HG02571 (cell line): ENCODE data around the gene HAGHL.
"Not testable (repeated sequence)": the region's sequence is repeated elsewhere in the genome, so short reads cannot be mapped to it uniquely, and the experiment has no call there.

Source experiments
- ATAC-seq: cut with Tn5 transposase; IDR thresholded peaks from one replicate; pipeline ENCODE4 v1.9.1; 2021; ENCODE audit warnings: mild to moderate bottlenecking, moderate library complexity; ENCODE audit not compliant: unreplicated experiment

The HAGHL gene

DNA sequence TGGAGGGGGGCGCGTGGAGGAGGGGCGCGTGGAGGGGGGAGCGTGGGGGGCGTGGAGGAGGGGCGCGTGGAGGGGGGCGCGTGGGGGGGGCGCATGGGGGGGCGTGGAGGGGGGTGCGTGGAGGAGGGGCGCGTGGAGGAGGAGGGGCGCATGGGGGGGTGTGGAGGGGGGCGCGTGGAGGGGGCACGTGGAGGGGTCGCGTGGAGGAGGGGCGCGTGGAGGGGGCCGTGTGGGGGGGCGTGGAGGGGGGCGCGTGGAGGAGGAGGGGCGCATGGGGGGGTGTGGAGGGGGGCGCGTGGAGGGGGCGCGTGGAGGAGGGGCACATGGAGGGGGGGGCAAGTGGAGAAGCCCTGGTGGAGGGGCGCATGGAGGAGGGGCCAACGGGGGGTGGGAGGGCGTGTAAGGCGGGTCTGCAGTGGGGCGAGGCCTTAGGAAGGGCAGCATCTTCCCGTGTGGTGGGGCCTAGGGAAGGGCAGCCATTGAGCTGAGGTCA is 40.9 kb downstream of the HAGHL start:
- ATAC-seq = no peak

GRCh38 chr16:768428-768827 is 41.5 kb downstream of the HAGHL start:
- no peak for ATAC-seq

DNA sequence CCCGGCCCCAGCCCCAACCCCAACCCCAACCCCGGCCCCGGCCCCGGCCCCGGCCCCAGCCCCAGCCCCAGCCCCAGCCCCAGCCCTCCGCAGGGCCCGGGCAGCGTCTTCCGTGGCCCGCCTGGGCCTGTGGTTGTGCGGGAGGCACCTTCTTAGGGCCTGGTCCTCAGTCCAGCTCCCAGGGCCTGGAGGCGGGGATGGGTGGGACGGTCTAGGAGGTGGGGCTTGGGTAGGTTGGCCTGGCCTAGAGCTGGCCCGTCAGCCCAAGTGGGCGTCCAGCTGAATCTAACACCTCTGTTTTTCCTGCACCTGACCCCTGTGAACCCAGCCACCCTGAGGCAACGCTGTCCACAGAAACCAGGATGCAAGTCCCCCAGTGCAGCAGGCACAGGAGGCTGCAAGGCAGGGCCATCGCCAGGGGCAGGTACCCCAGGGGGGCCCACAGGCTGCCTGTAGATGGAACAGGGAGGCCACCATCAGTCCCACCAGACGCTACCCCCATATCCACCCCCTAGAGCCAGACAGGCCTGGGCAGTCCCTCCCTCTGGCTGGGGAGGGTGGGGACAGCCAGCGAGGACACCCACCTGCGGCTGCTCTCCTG is 42.4 kb downstream of the HAGHL start:
- ATAC-seq = no peak

DNA sequence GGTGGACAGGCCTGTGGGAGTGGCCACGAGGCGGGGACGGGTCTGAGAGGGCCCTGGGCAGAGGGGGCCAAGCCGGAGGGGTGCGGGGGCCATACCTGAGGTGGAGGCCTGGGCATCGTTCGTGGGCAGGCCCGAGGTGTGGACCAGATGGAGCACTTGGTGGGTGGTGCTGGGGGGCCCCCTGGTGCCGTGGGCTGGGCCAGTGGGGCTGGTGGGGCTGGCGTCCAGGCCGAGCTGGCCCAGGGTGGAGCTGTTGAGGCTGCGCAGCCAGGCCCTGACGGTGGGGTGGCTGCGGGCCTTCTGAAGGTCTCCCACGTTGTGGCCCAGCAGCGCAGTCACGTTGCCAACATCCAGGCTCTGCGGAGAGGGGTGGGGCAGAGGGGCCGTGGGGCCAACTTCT is 43.0 kb downstream of the HAGHL start:
- ATAC-seq = no peak

- ATAC-seq = no peak
Measured at GRCh38 chr16:770411-770810, 43.5 kb downstream of the HAGHL start.

GRCh38 chr16:772959-773358 is 46.1 kb downstream of the HAGHL start:
- no peak for ATAC-seq

DNA sequence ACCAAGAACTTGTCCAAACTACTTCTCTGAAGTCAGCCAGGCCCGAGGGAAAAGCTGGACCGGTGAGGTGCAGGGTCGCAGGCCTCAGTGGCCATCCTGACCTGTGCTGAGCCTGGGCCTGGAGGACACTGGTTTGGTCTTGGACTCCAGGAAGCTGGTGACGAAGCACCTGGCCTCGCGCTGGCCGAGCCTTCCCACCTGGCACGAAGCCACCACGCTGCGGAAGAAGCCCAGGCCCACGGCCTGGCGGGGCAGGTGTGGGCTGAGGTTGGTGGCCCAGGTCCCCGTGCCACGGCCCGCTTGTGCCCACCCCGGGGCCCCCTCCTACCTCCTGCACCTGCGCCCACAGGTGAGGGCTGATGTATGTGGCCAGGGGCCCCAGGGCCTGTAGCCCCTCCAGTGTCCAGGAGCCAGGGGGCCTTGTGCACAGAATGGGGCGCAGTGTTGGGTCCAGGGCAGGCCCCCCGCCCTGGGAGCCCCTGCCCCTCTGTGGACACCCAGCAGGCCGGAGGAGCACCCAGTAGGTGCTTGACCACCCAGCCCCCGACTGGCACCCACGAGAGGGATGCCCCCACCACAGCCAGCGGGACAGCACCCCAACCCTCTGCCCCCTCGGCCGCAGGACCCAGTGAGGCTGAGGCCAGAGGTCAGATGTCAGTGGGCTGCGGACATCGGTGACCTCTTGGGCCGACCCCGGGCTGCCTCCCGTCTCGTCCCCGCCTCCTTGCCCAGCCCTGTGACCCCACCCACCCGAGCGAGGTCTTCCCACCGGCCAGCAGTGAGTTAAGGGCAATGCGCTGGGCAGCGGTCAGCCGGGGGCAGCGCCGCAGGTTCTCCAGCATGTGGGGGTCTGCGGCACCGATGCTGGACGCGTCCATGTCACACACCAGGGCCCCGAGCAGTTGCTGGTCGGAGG is 47.4 kb downstream of the HAGHL start:
- ATAC-seq = no peak

- no peak for ATAC-seq
Measured at GRCh38 chr16:775236-775796, 48.4 kb downstream of the HAGHL start.

GRCh38 chr16:776298-776697 is 49.4 kb downstream of the HAGHL start:
- not testable (repeated sequence) for ATAC-seq

DNA sequence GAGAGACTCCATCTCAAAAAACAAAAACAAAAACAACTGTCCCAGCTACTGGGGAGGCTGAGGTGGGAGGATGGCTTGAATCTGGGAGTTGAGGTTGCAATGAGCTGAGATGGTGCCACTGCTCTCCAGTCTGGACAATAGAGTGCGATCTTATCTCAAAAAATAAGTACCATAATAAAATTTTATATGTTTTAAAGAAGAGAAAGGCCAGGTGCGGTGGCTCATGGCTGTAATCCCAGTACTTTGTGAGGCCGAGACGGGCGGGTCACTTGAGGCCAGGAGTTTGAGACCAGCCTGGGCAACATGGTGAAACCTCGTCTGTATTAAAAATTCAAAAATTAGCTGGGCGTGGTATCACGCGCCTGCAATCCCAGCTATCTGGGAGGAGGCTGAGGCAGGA is 49.9 kb downstream of the HAGHL start:
- ATAC-seq = no peak

GRCh38 chr16:777826-778225 is 50.9 kb downstream of the HAGHL start:
- ATAC-seq = no peak

GRCh38 chr16:778447-778846 is 51.5 kb downstream of the HAGHL start:
- no peak for ATAC-seq

- ATAC-seq = no peak
Measured at GRCh38 chr16:778909-779527, 52.1 kb downstream of the HAGHL start.
